ENCODE measurements around the gene IQGAP2. TPM values are rescaled to one million over a fixed set of nuclear protein-coding genes. Genes with fewer than 3 reads are reported as not detected.
"Not testable (repeated sequence)": the region's sequence is repeated elsewhere in the genome, so short reads cannot be mapped to it uniquely, and the experiment has no call there.

IQGAP2 gene
- total RNA-seq, 1 donor from 2014 or later: 43.5 TPM

DNA sequence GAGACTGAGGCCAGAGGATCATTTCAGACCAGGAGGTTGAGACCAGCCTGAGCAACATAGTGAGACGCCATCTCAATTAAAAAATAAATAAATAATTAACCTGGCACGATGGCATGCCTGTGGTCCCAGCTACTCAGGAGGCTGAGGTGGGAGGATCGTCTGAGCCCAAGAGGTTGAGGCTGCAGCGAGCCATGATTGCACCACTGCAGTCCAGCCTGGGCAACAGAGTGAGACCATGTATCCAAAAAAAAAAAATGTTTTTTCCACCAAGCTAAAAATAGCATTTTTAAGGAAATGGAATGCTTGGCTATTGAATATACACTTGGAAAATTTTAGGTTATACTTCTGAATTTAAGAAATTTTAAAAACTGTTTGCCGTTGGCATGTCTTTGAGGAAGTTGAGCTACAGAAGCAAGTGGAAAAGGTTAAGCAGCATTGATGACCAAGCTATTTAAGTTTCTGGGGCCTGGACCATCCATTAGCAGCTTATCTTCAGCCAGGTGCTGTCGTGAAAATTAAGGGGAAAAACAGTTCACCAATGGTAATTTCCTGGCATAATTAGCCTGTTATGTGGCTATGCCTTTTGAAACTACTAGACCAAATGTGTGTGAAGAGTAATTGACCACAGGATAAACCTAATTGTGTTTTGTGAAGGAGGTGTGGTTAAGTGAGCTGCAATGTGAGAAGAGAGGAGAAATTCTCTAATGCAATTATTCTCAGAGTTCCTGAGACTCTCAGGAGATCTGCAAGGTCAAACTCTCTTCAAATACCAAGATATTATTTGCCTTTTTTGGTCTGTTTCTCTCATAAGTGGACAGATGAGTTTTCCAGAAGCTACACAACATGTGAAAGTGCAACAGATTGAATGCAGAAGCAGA, 333.8 kb downstream of the IQGAP2 start:
- intact Hi-C loops (cut with micrococcal nuclease): no loop called here
- Mint-ChIP-seq H3K27ac (peak overlapping the region; percentile 57), H3K4me3 (no peak overlapping the region), H3K36me3 (ENCODE audit: low read depth) (peaks cover 12% of the 10 kb centered on the region), H3K27me3 (ENCODE audit: insufficient read depth) (no peaks in the 10 kb centered on the region), H3K4me1 (ENCODE audit: low read depth) (peaks cover 63% of the 10 kb centered on the region), H3K9me3 (no peaks in the 10 kb centered on the region)
- DNase-seq (ENCODE audit: low spot score): no peak

DNA sequence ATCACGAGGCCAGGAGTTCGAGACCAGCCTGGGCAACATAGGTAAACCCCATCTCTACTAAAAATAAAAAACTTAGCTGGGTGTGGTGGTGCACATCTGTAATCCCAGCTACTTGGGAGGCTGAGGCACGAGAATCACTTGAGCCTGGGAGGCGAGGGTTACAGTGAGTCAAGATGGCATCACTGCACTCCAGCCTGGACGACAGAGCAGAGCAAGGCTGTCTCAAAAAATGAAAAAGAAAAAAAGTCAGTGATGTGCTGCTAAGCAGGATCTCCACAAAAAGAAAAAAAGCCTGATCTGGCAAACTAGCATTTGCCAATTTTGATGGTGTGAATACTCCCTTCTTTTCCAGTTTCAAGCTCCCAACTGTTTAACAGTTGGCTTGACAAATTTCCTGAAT, 334.8 kb downstream of the IQGAP2 start:
- H3K27me3 Mint-ChIP-seq (ENCODE audit: insufficient read depth): peaks cover 2% of the 10 kb centered on the region
- no peak overlapping the region for H3K4me3 Mint-ChIP-seq
- peaks cover 5% of the 10 kb centered on the region for H3K36me3 Mint-ChIP-seq (ENCODE audit: low read depth)
- no peak for DNase-seq (ENCODE audit: low spot score)
- H3K27ac Mint-ChIP-seq: peak overlapping the region; percentile 34
- intact Hi-C loops (cut with micrococcal nuclease): loop anchor here (2.0 kb wide), 4 partner anchors 191 to 469 kb away; partner anchors contain the start of gene AGGF1
- peaks cover 57% of the 10 kb centered on the region for H3K4me1 Mint-ChIP-seq (ENCODE audit: low read depth)
- no peaks in the 10 kb centered on the region for H3K9me3 Mint-ChIP-seq

DNA sequence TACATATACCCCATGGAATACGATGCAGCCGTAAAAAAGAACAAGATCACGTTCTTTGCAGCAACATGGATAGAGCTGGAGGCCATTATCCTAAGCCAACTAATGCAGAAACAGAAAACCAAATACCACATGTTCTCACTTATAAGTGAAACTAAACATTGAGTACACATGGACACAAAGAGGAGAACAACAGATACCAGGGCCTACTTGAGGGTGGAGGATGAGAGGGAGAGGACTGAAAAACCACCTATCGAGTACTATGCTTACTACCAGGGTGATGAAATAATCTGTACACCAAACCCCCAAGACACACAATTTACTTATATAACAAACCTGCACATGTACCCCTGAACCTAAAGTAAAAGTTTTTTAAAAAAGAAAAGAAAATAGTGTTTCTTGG, 338.4 kb downstream of the IQGAP2 start:
- intact Hi-C loops (cut with micrococcal nuclease): not testable (repeated sequence)

DNA sequence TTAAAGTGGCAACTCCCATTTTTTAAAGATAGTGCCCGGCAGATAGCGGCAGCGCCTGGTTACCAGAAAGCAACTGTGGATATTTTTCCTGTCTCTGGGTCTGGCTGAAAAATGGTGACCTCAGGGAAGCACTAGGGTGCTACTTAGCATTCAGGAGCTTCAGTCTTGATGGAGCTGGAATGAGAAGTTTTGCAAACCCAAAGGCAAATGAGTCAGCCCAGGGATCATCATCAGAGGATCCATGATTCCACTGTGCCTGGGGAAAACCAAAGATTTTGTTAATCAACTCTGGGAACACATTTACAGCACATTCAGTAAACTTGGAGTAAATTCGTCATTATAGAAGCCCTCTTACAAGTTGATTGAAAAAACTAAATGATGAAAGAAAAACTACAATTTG, 339.5 kb downstream of the IQGAP2 start:
- Mint-ChIP-seq H3K36me3 (ENCODE audit: low read depth) (no peaks in the 10 kb centered on the region), H3K4me3 (no peak overlapping the region), H3K9me3 (no peaks in the 10 kb centered on the region), H3K4me1 (ENCODE audit: low read depth) (peaks cover 31% of the 10 kb centered on the region), H3K27me3 (ENCODE audit: insufficient read depth) (peaks cover 8% of the 10 kb centered on the region), H3K27ac (no peak overlapping the region)
- DNase-seq (ENCODE audit: low spot score): no peak
- intact Hi-C loops (cut with micrococcal nuclease): no loop called here

More for the DNA sequence above, 338.4 kb downstream of the IQGAP2 start:
- H3K4me3 Mint-ChIP-seq; DNase-seq (ENCODE audit: low spot score); H3K9me3 Mint-ChIP-seq; H3K27me3 Mint-ChIP-seq (ENCODE audit: insufficient read depth); H3K27ac Mint-ChIP-seq; H3K36me3 Mint-ChIP-seq (ENCODE audit: low read depth): not testable (repeated sequence)
- peaks cover 39% of the 10 kb centered on the region for H3K4me1 Mint-ChIP-seq (ENCODE audit: low read depth)

DNA sequence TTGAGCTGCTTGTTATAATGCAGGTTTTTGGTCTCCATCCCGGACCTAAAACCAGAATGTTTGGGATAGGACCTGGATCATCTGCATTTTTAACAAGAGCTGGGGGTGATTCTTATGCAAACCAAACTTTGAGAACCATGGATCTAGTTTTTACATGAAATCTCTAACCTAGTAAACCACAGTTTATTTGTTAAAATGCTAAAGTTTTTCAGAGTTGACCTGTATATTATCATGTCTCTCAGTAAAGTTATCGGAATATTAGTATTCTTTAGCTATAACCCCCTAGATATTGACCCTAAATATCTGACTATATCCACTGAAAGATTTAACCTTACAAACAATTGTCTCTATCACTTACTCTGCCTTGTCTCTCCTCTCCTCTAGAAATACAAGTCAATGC, 341.5 kb downstream of the IQGAP2 start:
- H3K4me1 Mint-ChIP-seq (ENCODE audit: low read depth): peaks cover 17% of the 10 kb centered on the region
- no peak overlapping the region for H3K4me3 Mint-ChIP-seq
- H3K27me3 Mint-ChIP-seq (ENCODE audit: insufficient read depth): peaks cover 8% of the 10 kb centered on the region
- no peaks in the 10 kb centered on the region for H3K36me3 Mint-ChIP-seq (ENCODE audit: low read depth)
- intact Hi-C loops (cut with micrococcal nuclease): no loop called here
- H3K9me3 Mint-ChIP-seq: no peaks in the 10 kb centered on the region
- no peak for DNase-seq (ENCODE audit: low spot score)
- H3K27ac Mint-ChIP-seq: no peak overlapping the region

DNA sequence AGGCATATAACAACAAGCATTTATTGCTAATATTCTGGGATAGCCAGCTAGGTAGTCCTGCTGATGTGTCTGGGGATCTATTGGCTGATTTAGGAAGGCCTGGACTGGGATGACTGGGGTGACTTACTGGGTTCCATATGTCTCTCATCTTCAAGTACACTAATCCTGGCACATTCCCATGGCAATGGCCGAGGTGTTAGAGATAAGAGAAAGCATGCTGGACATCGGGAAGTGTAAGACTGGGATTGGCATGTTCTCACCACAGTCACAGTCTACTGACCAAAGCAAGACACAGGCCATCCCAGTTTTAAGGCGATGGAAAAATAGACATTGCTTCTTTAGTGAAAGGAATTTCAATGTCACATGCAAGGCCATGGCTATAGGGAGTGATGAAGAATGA, 342.6 kb downstream of the IQGAP2 start:
- no peak for DNase-seq (ENCODE audit: low spot score)
- no peak overlapping the region for H3K27ac Mint-ChIP-seq
- H3K36me3 Mint-ChIP-seq (ENCODE audit: low read depth): no peaks in the 10 kb centered on the region
- intact Hi-C loops (cut with micrococcal nuclease): no loop called here
- H3K4me1 Mint-ChIP-seq (ENCODE audit: low read depth): peaks cover 15% of the 10 kb centered on the region
- H3K4me3 Mint-ChIP-seq: no peak overlapping the region
- H3K9me3 Mint-ChIP-seq: no peaks in the 10 kb centered on the region
- H3K27me3 Mint-ChIP-seq (ENCODE audit: insufficient read depth): peaks cover 12% of the 10 kb centered on the region

DNA sequence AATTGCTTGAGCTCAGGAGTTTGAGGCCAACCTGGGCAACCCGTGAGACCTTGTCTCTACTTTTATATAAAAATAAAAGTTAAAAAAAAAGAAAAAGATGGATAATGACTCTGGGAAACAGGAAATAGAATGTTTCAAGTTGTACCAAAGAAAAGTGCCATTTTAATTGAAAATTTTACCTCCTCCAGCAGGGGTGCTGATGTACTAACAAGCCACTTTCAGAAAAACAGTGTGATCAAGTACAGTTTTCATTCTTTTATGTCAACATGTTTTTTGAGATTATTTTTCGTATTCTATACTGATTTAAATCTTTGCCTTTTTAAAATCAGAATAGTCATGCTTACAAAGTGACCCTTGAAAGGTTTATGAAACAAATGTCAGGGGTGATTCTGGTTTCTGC, 343.6 kb downstream of the IQGAP2 start:
- Mint-ChIP-seq H3K36me3 (ENCODE audit: low read depth) (no peaks in the 10 kb centered on the region), H3K27ac (no peak overlapping the region), H3K9me3 (no peaks in the 10 kb centered on the region), H3K4me1 (ENCODE audit: low read depth) (peaks cover 6% of the 10 kb centered on the region), H3K27me3 (ENCODE audit: insufficient read depth) (peaks cover 13% of the 10 kb centered on the region), H3K4me3 (no peak overlapping the region)
- intact Hi-C loops (cut with micrococcal nuclease): no loop called here
- no peak for DNase-seq (ENCODE audit: low spot score)

DNA sequence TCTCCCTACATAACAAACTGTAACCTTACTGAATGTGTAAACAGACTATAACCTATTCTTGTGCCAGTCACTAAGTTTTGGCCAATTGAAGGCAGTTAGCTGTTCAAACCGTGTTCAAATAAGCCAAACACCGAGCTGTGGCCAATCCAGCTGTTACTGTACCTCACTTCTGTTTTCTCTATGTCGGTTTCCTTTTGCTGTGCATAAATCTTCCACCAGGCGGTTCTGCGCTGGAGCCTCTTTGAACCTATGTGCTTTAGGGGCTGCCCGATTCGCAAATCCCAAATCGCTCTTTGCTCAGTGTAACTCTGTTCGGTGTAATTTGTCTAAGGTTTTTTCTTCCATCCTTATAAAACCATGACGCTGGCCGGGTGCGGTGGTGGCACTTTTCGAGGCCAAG, 344.6 kb downstream of the IQGAP2 start:
- Mint-ChIP-seq H3K36me3 (ENCODE audit: low read depth) (no peaks in the 10 kb centered on the region), H3K27me3 (ENCODE audit: insufficient read depth) (peaks cover 15% of the 10 kb centered on the region), H3K27ac (no peak overlapping the region), H3K9me3 (no peaks in the 10 kb centered on the region), H3K4me3 (no peak overlapping the region), H3K4me1 (ENCODE audit: low read depth) (peaks cover 5% of the 10 kb centered on the region)
- intact Hi-C loops (cut with micrococcal nuclease): no loop called here
- DNase-seq (ENCODE audit: low spot score): no peak

DNA sequence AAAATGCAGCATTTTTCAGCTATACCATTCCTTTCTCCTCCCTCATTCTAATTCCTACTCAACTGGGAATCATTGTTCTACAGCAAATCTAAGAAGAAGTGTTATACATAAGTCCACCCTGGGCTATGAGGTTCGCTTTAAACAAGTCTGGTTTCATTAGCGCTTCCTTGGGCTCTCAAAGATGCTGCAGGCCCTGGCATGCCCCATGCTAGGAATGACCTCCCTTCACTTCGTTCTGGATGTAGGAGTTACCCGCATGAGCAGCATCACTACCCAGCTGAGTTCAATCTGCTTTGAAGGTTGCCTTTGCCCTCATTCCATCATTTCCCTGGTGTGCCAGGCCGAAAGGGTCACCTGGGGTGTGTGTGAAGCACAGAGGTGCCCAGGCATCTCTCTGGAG, 348.2 kb downstream of the IQGAP2 start:
- Mint-ChIP-seq H3K27me3 (ENCODE audit: insufficient read depth) (peaks cover 14% of the 10 kb centered on the region), H3K4me3 (no peak overlapping the region), H3K27ac (no peak overlapping the region), H3K9me3 (no peaks in the 10 kb centered on the region), H3K36me3 (ENCODE audit: low read depth) (no peaks in the 10 kb centered on the region), H3K4me1 (ENCODE audit: low read depth) (peaks cover 5% of the 10 kb centered on the region)
- DNase-seq (ENCODE audit: low spot score): no peak
- intact Hi-C loops (cut with micrococcal nuclease): no loop called here

DNA sequence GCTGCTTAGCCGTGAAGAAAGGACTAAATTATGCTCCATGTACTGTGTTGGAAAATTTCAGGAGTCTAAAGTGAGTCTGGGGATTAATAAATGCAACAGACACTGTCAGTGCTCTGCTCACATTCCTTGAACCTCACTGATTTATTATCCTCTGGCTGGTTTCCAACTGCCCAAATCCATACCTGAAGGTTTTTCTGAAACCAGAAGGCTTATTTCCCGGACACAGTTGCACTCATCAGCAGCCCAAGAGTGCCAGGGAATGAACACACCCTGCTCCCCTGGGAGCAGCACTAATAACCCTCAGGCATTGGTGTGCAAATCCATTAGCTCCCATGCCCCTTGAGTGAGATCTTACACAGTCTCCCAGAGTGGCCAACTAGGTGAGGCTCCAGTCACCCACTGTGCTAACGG, 351.6 kb downstream of the IQGAP2 start:
- intact Hi-C loops (cut with micrococcal nuclease): no loop called here
- peaks cover 12% of the 10 kb centered on the region for H3K27me3 Mint-ChIP-seq (ENCODE audit: insufficient read depth)
- H3K27ac Mint-ChIP-seq: no peak overlapping the region
- no peaks in the 10 kb centered on the region for H3K9me3 Mint-ChIP-seq
- no peaks in the 10 kb centered on the region for H3K36me3 Mint-ChIP-seq (ENCODE audit: low read depth)
- no peak for DNase-seq (ENCODE audit: low spot score)
- no peaks in the 10 kb centered on the region for H3K4me1 Mint-ChIP-seq (ENCODE audit: low read depth)
- H3K4me3 Mint-ChIP-seq: no peak overlapping the region

DNA sequence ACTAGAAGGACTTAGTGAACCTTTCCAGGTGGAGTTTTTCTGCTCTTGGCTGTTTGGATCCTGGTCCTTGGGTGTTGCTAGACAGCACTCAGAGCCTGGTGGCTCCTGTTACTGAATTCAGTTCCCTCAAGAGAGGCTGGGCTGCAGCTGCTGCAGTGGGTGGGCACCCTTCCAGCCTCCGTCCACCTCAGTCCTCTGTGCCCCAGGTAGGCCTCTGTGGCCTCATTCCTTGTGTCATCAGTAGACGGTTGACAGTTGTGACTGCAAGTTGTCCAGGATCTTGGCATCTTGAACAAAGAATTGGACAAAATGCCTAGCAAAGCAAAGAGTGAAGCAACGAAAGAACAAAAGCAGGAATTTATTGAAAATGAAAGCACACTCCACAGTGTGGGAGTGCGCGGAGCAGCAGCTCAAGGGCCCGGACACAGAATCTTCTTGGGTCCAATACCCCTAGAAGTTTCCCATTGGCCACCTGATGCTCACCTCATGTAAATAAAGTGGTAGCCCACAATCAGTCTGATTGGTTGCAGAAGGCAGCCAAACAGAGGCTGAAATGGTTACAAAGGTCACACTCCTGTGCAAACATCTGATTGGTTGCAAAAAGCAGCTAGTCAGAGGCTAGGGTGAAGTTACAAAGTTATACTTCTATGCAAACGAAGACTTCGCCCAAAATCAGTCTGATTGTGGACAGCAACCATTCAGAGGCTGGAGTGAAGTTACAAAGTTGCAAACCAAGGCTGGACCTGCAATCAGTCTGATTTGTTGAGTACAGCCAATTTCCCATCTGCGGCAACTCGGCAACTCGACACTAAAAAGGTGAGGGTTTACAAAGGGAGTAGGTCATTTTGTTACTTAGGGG, 352.9 kb downstream of the IQGAP2 start:
- H3K27me3 Mint-ChIP-seq (ENCODE audit: insufficient read depth): peaks cover 8% of the 10 kb centered on the region
- H3K27ac Mint-ChIP-seq: no peak overlapping the region
- H3K9me3 Mint-ChIP-seq: no peaks in the 10 kb centered on the region
- no peak overlapping the region for H3K4me3 Mint-ChIP-seq
- no peaks in the 10 kb centered on the region for H3K36me3 Mint-ChIP-seq (ENCODE audit: low read depth)
- no peaks in the 10 kb centered on the region for H3K4me1 Mint-ChIP-seq (ENCODE audit: low read depth)
- intact Hi-C loops (cut with micrococcal nuclease): no loop called here
- no peak for DNase-seq (ENCODE audit: low spot score)

DNA sequence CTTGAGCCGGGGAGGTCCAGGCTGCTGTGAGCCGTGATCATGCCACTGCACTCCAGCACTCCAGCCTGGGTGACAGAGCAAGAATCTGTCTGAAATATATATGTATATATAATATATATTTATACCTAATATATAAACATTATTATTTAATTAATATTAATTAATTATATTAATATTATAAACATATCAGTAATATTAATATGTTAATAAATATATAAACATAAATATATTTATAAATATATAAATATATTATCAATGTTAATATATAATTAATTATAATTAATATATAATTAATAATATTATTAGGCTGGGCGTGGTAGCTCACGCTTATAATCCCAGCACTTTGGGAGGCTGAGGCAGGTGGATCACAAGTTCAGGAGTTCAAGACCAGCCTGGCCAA, 354.0 kb downstream of the IQGAP2 start:
- Mint-ChIP-seq H3K27me3 (ENCODE audit: insufficient read depth) (peaks cover 4% of the 10 kb centered on the region), H3K9me3 (no peaks in the 10 kb centered on the region), H3K4me3 (no peak overlapping the region), H3K36me3 (ENCODE audit: low read depth) (no peaks in the 10 kb centered on the region), H3K4me1 (ENCODE audit: low read depth) (no peaks in the 10 kb centered on the region), H3K27ac (no peak overlapping the region)
- no peak for DNase-seq (ENCODE audit: low spot score)
- intact Hi-C loops (cut with micrococcal nuclease): no loop called here

All from activated T-helper 1 cell treated with anti-CD3 and anti-CD28 coated beads, Interleukin-12 subunit alpha, Interleukin-12 subunit beta, Interleukin-2, Interleukin-4 antibody, amounts not matched to agents 30 ng/mL and 10 ng/mL and 1 ng/mL, durations not matched to agents 14 hours and 24 hours and 36 hours (primary cell).